GM23338 (cell line): Measurements from ENCODE around the gene PRKAR1B. TPM values are rescaled to one million over a fixed set of nuclear protein-coding genes. Genes with fewer than 3 reads are reported as not detected.

Source experiments
- ATAC-seq: fragments of 200-7000 bp; cut with Tn5 transposase; 3 replicates; pipeline ENCODE4 v1.9.1; 2020
- DNase-seq: peaks from one replicate; pipeline ENCODE4 v3.0.0-alpha.2; 2015; ENCODE audit warnings: low spot score
- H2AFZ ChIP-seq: fragments of 200-600 bp; sonication (generic); 2 replicates; pipeline ENCODE4 v1.8.0; 2016; ENCODE audit warnings: antibody characterized with exemption, mild to moderate bottlenecking, moderate library complexity
- H3F3A ChIP-seq: fragments of 200-600 bp; sonication (generic); replicated peaks from 2 replicates; pipeline ENCODE4 v1.8.0; 2017; ENCODE audit warnings: antibody characterized with exemption, mixed run types, low read depth
- H3K27ac ChIP-seq: fragments of 200-600 bp; sonication (generic); 2 replicates; pipeline ENCODE4 v1.6.1; 2016; ENCODE audit warnings: low read depth
- H3K27me3 ChIP-seq: fragments of 200-600 bp; sonication (generic); 2 replicates; pipeline ENCODE4 v1.8.0; 2016; ENCODE audit warnings: mild to moderate bottlenecking, mixed run types, moderate library complexity; ENCODE audit not compliant: insufficient read depth
- H3K36me3 ChIP-seq: fragments of 200-600 bp; sonication (generic); 2 replicates; pipeline ENCODE4 v1.8.0; 2016; ENCODE audit warnings: mild to moderate bottlenecking; ENCODE audit not compliant: insufficient read depth
- H3K4me1 ChIP-seq: fragments of 200-600 bp; sonication (generic); 2 replicates; pipeline ENCODE4 v1.8.0; 2016; ENCODE audit warnings: mild to moderate bottlenecking, moderate library complexity; ENCODE audit not compliant: insufficient read depth
- H3K4me2 ChIP-seq: fragments of 200-600 bp; sonication (generic); 2 replicates; pipeline ENCODE4 v1.7.1; 2017; ENCODE audit warnings: mixed run types
- H3K4me3 ChIP-seq: fragments of 200-600 bp; sonication (generic); 2 replicates; pipeline ENCODE4 v1.6.1; 2016; ENCODE audit warnings: mixed run types
- H3K79me2 ChIP-seq: fragments of 200-600 bp; sonication (generic); replicated peaks from 2 replicates; pipeline ENCODE4 v1.8.0; 2017; ENCODE audit warnings: mild to moderate bottlenecking; ENCODE audit not compliant: insufficient read depth
- H3K9me2 ChIP-seq: fragments of 200-600 bp; sonication (generic); 2 replicates; pipeline ENCODE4 v1.8.0; 2017; ENCODE audit not compliant: insufficient read depth
- H4K20me1 ChIP-seq: fragments of 200-600 bp; sonication (generic); replicated peaks from 2 replicates; pipeline ENCODE4 v1.8.0; 2017; ENCODE audit warnings: mild to moderate bottlenecking; ENCODE audit not compliant: insufficient read depth
- H3K27ac Mint-ChIP-seq: 2 replicates; pipeline ENCODE4 v1.8.0; 2020; ENCODE audit warnings: inconsistent platforms, mild to moderate bottlenecking, moderate library complexity, mixed read lengths
- H3K27me3 Mint-ChIP-seq: 3 replicates; pipeline ENCODE4 v1.8.0; 2022; ENCODE audit warnings: low read depth, mild to moderate bottlenecking, moderate library complexity, mixed read lengths, inconsistent platforms; ENCODE audit not compliant: insufficient read depth, poor library complexity
- H3K36me3 Mint-ChIP-seq: 3 replicates; pipeline ENCODE4 v1.8.0; 2021; ENCODE audit warnings: low read depth, mild to moderate bottlenecking, inconsistent platforms, moderate library complexity, mixed read lengths
- H3K4me1 Mint-ChIP-seq: 3 replicates; pipeline ENCODE4 v1.8.0; 2020; ENCODE audit warnings: mild to moderate bottlenecking, inconsistent platforms, mixed read lengths
- H3K4me3 Mint-ChIP-seq: 3 replicates; pipeline ENCODE4 v1.8.0; 2021; ENCODE audit warnings: moderate library complexity, mild to moderate bottlenecking, inconsistent platforms, mixed read lengths
- H3K9me3 Mint-ChIP-seq: 3 replicates; pipeline ENCODE4 v1.8.0; 2020; ENCODE audit warnings: moderate library complexity, mild to moderate bottlenecking, inconsistent platforms, mixed read lengths
- EZH2 ChIP-seq: fragments of 200-600 bp; sonication (generic); IDR thresholded peaks from one replicate; pipeline ENCODE4 v1.8.0; 2017; ENCODE audit warnings: antibody characterized with exemption, mild to moderate bottlenecking, low read depth; ENCODE audit not compliant: unreplicated experiment
- EZH2phosphoT487 ChIP-seq: fragments of 200-600 bp; sonication (generic); IDR thresholded peaks from one replicate; pipeline ENCODE4 v1.8.1; 2018; ENCODE audit warnings: antibody characterized with exemption; ENCODE audit not compliant: unreplicated experiment
- JUNB ChIP-seq: IDR thresholded peaks from one replicate; pipeline ENCODE4 v1.6.1; 2016; ENCODE audit warnings: antibody characterized with exemption; ENCODE audit not compliant: unreplicated experiment
- NANOG ChIP-seq: IDR thresholded peaks from 2 replicates; pipeline ENCODE4 v1.6.1; 2016; ENCODE audit warnings: antibody characterized with exemption, borderline replicate concordance
- STAT1 ChIP-seq: IDR thresholded peaks from one replicate; pipeline ENCODE4 v1.6.1; 2016; ENCODE audit warnings: antibody characterized with exemption; ENCODE audit not compliant: unreplicated experiment
- ZNF114 ChIP-seq: fragments of 250-450 bp; sonication (Bioruptor Pico); IDR thresholded peaks from 2 replicates; pipeline ENCODE4 v1.5.0; 2020; ENCODE audit warnings: mild to moderate bottlenecking, moderate library complexity
- ZNF331 ChIP-seq: fragments of 250-450 bp; sonication (Bioruptor Pico); IDR thresholded peaks from 2 replicates; pipeline ENCODE4 v1.5.0; 2020; ENCODE audit warnings: low read depth, mild to moderate bottlenecking, moderate library complexity
- polyA plus RNA-seq: library from polyadenylated mRNA; unstranded; fragments of >200 nt; fragmentation: Nextera tagmentation; extraction: Ambion mirVana; gene quantifications from 2 replicates; pipeline ENCODE4 v1.2.1, GENCODE V29; 2016
- total RNA-seq: library from RNA; depleted of rRNA; stranded (reverse); fragments of >200 nt; shearing (Covaris generic); gene quantifications from 2 replicates; pipeline ENCODE4 v1.2.3, GENCODE V29; 2014
- TF ChIP-seq, protein P1 (sequence below): fragments of 250-450 bp; sonication (Bioruptor Pico); IDR thresholded peaks from 2 replicates; pipeline ENCODE4 v1.5.0; 2020; ENCODE audit warnings: mild to moderate bottlenecking, moderate library complexity
- TF ChIP-seq, protein P2 (sequence below): IDR thresholded peaks from one replicate; pipeline ENCODE4 v1.6.1; 2018; ENCODE audit warnings: antibody characterized with exemption; ENCODE audit not compliant: unreplicated experiment
- TF ChIP-seq, protein P3 (sequence below): IDR thresholded peaks from 2 replicates; pipeline ENCODE4 v1.6.1; 2016; ENCODE audit warnings: antibody characterized with exemption

The PRKAR1B gene
- total and polyA plus RNA-seq, 2 experiments from 2014 or later: 35.7 to 36.7 TPM

DNA sequence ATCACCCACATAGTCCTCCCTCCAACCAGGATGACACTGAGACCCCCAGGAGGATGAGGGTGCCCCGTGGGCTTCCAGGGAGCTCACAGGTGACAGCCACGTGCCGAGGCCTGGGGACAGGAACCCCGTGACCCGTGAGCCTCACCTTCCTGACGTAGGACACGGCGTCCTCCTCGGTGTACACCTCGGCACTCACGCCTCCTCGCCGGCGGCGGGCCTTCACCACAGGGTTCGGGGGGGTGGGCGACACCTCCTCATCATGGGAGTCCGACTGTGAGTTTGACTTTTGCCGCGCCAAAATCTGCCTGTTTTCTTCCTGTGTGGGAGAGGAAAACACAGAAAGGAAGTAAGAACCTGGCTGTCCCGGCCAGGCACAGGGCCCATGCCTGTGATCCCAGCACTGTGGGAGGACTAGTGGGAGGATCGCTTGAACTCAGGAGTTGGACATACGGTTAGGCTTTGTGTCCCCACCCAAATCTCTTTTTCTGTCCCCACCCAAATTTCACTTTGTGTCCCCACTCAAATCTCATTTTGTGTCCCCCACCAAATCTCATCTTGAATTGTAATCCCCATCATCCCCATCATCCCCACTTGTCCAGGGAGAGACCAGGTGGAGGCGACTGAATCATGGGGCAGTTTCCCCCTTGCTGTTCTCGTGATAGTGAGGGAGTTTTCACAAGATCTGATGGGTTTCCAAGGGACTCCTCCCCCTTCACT is 46.5 kb downstream of the PRKAR1B start:
- no peak overlapping the region for H3K27ac ChIP-seq
- H3K79me2 ChIP-seq: peaks cover 8% of the 10 kb centered on the region
- TF ChIP-seq EZH2 (no peak), ZNF331 (CRISPR knock-in tag) (no peak)
- H3K9me2 ChIP-seq: no peaks in the 10 kb centered on the region
- 0 out of 2 replicates have a peak, but pooled peaks cover 6% of the 10 kb centered on the region for H4K20me1 ChIP-seq
- H3K27ac Mint-ChIP-seq: no peak overlapping the region
- no peak for ATAC-seq
- H3K4me1 ChIP-seq: no peaks in the 10 kb centered on the region
- peaks cover 13% of the 10 kb centered on the region for H3K9me3 Mint-ChIP-seq
- H3K4me1 Mint-ChIP-seq: no peaks in the 10 kb centered on the region
- H3K27me3 ChIP-seq: no peaks in the 10 kb centered on the region
- no peak for DNase-seq
- no peaks in the 10 kb centered on the region; the same call in 1 of the 2 replicates for H3K36me3 ChIP-seq
- H3K36me3 Mint-ChIP-seq: peaks cover 82% of the 10 kb centered on the region
- H3K4me3 ChIP-seq: no peak overlapping the region
- no peak overlapping the region for H2AFZ ChIP-seq
- peaks cover 8% of the 10 kb centered on the region for H3K27me3 Mint-ChIP-seq
- no peak overlapping the region for H3K4me3 Mint-ChIP-seq
- no peak overlapping the region for H3K4me2 ChIP-seq
- 0 out of 2 replicates have a peak, but pooled peaks cover 2% of the 10 kb centered on the region for H3F3A ChIP-seq

DNA sequence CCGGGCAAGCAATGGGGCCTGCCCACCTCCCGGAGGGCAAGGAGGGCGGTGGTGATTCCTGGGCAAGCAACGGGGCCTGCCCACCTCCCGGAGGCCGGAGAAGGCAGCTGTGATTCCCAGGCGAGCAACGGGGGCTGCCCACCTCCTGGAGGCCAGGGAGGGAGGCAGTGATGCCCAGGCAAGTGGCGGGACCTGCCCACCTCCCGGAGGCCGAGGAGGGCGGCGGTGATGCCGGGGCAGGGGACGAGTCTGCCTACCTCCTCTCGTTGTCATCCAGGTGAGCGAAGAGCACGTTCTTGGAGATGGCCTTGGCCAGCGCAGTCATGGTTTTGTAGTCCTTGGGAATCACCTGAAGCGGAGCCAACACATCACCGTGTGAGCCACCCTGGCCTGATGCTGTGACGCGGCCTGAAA is 50.1 kb downstream of the PRKAR1B start:
- Histone ChIP-seq H3F3A (peaks cover 2% of the 10 kb centered on the region; the same call in 1 of the 2 replicates), H3K4me3 (no peak overlapping the region), H3K9me2 (0 out of 2 replicates have a peak, but pooled peaks cover 2% of the 10 kb centered on the region), H4K20me1 (no peaks in the 10 kb centered on the region), H3K4me1 (no peaks in the 10 kb centered on the region), H3K79me2 (peaks cover 3% of the 10 kb centered on the region; the same call in 1 of the 2 replicates), H3K27me3 (no peaks in the 10 kb centered on the region), H2AFZ (no peak overlapping the region), H3K27ac (no peak overlapping the region), H3K36me3 (peaks cover 8% of the 10 kb centered on the region; the same call in 1 of the 2 replicates), H3K4me2 (no peak overlapping the region)
- Mint-ChIP-seq H3K9me3 (peaks cover 17% of the 10 kb centered on the region), H3K36me3 (peaks cover 77% of the 10 kb centered on the region), H3K4me1 (no peaks in the 10 kb centered on the region), H3K27me3 (peaks cover 10% of the 10 kb centered on the region), H3K4me3 (no peak overlapping the region), H3K27ac (no peak overlapping the region)
- ATAC-seq (no peak), DNase-seq (no peak)
- TF ChIP-seq, protein P1, sequence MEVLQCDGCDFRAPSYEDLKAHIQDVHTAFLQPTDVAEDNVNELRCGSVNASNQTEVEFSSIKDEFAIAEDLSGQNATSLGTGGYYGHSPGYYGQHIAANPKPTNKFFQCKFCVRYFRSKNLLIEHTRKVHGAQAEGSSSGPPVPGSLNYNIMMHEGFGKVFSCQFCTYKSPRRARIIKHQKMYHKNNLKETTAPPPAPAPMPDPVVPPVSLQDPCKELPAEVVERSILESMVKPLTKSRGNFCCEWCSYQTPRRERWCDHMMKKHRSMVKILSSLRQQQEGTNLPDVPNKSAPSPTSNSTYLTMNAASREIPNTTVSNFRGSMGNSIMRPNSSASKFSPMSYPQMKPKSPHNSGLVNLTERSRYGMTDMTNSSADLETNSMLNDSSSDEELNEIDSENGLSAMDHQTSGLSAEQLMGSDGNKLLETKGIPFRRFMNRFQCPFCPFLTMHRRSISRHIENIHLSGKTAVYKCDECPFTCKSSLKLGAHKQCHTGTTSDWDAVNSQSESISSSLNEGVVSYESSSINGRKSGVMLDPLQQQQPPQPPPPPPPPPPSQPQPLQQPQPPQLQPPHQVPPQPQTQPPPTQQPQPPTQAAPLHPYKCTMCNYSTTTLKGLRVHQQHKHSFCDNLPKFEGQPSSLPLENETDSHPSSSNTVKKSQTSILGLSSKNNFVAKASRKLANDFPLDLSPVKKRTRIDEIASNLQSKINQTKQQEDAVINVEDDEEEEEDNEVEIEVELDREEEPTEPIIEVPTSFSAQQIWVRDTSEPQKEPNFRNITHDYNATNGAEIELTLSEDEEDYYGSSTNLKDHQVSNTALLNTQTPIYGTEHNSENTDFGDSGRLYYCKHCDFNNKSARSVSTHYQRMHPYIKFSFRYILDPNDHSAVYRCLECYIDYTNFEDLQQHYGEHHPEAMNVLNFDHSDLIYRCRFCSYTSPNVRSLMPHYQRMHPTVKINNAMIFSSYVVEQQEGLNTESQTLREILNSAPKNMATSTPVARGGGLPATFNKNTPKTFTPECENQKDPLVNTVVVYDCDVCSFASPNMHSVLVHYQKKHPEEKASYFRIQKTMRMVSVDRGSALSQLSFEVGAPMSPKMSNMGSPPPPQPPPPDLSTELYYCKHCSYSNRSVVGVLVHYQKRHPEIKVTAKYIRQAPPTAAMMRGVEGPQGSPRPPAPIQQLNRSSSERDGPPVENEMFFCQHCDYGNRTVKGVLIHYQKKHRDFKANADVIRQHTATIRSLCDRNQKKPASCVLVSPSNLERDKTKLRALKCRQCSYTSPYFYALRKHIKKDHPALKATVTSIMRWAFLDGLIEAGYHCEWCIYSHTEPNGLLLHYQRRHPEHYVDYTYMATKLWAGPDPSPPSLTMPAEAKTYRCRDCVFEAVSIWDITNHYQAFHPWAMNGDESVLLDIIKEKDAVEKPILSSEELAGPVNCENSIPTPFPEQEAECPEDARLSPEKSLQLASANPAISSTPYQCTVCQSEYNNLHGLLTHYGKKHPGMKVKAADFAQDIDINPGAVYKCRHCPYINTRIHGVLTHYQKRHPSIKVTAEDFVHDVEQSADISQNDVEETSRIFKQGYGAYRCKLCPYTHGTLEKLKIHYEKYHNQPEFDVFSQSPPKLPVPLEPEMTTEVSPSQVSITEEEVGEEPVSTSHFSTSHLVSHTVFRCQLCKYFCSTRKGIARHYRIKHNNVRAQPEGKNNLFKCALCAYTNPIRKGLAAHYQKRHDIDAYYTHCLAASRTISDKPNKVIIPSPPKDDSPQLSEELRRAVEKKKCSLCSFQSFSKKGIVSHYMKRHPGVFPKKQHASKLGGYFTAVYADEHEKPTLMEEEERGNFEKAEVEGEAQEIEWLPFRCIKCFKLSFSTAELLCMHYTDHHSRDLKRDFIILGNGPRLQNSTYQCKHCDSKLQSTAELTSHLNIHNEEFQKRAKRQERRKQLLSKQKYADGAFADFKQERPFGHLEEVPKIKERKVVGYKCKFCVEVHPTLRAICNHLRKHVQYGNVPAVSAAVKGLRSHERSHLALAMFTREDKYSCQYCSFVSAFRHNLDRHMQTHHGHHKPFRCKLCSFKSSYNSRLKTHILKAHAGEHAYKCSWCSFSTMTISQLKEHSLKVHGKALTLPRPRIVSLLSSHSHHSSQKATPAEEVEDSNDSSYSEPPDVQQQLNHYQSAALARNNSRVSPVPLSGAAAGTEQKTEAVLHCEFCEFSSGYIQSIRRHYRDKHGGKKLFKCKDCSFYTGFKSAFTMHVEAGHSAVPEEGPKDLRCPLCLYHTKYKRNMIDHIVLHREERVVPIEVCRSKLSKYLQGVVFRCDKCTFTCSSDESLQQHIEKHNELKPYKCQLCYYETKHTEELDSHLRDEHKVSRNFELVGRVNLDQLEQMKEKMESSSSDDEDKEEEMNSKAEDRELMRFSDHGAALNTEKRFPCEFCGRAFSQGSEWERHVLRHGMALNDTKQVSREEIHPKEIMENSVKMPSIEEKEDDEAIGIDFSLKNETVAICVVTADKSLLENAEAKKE (CRISPR knock-in tag): no peak
- TF ChIP-seq, protein P2, sequence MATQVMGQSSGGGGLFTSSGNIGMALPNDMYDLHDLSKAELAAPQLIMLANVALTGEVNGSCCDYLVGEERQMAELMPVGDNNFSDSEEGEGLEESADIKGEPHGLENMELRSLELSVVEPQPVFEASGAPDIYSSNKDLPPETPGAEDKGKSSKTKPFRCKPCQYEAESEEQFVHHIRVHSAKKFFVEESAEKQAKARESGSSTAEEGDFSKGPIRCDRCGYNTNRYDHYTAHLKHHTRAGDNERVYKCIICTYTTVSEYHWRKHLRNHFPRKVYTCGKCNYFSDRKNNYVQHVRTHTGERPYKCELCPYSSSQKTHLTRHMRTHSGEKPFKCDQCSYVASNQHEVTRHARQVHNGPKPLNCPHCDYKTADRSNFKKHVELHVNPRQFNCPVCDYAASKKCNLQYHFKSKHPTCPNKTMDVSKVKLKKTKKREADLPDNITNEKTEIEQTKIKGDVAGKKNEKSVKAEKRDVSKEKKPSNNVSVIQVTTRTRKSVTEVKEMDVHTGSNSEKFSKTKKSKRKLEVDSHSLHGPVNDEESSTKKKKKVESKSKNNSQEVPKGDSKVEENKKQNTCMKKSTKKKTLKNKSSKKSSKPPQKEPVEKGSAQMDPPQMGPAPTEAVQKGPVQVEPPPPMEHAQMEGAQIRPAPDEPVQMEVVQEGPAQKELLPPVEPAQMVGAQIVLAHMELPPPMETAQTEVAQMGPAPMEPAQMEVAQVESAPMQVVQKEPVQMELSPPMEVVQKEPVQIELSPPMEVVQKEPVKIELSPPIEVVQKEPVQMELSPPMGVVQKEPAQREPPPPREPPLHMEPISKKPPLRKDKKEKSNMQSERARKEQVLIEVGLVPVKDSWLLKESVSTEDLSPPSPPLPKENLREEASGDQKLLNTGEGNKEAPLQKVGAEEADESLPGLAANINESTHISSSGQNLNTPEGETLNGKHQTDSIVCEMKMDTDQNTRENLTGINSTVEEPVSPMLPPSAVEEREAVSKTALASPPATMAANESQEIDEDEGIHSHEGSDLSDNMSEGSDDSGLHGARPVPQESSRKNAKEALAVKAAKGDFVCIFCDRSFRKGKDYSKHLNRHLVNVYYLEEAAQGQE: no peak
- TF ChIP-seq ZNF331 (CRISPR knock-in tag): no peak
- TF ChIP-seq JUNB: no peak
- TF ChIP-seq EZH2phosphoT487: no peak
- TF ChIP-seq ZNF114 (CRISPR knock-in tag): no peak
- TF ChIP-seq STAT1: no peak
- TF ChIP-seq, protein P3, sequence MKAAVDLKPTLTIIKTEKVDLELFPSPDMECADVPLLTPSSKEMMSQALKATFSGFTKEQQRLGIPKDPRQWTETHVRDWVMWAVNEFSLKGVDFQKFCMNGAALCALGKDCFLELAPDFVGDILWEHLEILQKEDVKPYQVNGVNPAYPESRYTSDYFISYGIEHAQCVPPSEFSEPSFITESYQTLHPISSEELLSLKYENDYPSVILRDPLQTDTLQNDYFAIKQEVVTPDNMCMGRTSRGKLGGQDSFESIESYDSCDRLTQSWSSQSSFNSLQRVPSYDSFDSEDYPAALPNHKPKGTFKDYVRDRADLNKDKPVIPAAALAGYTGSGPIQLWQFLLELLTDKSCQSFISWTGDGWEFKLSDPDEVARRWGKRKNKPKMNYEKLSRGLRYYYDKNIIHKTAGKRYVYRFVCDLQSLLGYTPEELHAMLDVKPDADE: no peak
- no peak for TF ChIP-seq NANOG
